Activated CD4-positive, CD25-positive, alpha-beta regulatory T cell treated with anti-CD3 and anti-CD28 coated beads, Interleukin-2, amount 50 U/mL, for 24 hours (primary cell): ENCODE data around the gene RIMBP2.

ENCODE experiments used
- ATAC-seq, 2 donors: fragments of 150-1000 bp; cut with Tn5 transposase; one replicate each; pipeline ENCODE4 v1.10.0; 2021; ENCODE audit warnings: mild to moderate bottlenecking in 1 of 2, moderate library complexity in 1 of 2

RIMBP2 gene

DNA sequence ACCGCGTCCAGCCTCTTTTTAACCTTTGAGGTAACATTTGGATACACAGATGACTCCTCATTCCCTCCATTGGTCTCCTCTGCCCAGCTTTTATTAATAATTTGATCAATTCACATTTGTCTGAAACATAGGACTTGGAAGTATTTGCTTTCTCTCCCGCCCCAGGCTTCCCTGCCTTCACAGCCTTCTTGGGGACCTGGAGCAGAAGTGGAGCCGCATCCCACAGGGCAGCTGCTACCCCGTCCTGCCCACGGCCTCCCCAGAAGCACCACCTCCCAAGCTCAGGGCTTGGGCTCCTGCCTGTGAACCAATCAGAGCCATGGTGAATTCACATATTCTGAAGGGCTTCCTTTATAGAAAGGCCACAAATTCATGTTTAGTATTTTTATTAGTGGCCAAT lies 280.8 kb downstream of the RIMBP2 start:
- ATAC-seq: no peak

DNA sequence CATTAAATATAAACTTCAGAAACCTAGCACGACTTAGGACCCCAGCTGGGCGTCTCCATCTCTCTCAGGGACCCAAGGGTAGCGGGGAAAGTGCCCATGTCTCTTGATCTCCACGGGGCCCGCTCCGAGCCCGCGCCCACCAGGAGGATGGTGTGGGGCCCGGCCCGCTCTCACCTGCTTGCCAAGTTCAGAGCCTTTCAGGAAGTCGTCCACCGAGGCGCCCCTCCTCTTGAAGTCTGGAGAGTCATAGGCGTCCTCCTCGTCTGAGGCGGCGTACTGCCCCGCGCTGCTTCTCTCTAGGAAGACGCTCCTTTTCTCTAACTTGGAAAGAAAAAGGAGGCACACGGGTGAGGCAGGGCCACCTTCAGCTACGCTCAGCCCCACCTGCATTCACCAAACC lies 281.5 kb downstream of the RIMBP2 start:
- no peak for ATAC-seq

GRCh38 chr12:130433834-130434233 lies 282.3 kb downstream of the RIMBP2 start:
- ATAC-seq: no peak

- ATAC-seq: no peak
These were observed 282.7 kb downstream of the RIMBP2 start for GRCh38 chr12:130433411-130433810.

DNA sequence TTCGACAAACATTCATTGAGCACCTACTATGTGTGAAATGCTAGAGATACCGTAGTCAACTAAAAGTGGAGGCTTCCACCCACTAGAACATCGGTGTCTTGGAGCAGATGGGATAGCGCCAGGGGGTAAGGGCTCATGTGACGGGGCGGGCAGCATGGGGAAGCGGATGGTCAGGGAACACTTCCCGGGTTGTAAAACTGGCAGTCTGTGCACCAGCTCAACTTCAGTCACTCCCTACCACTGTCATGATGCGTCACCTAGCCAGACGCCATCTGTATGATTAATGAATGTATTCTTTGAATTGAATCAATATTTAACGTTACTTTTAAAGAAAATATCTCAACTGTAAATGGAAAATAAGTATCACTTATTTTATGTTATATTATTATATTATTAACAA lies 284.9 kb downstream of the RIMBP2 start:
- no peak for ATAC-seq

DNA sequence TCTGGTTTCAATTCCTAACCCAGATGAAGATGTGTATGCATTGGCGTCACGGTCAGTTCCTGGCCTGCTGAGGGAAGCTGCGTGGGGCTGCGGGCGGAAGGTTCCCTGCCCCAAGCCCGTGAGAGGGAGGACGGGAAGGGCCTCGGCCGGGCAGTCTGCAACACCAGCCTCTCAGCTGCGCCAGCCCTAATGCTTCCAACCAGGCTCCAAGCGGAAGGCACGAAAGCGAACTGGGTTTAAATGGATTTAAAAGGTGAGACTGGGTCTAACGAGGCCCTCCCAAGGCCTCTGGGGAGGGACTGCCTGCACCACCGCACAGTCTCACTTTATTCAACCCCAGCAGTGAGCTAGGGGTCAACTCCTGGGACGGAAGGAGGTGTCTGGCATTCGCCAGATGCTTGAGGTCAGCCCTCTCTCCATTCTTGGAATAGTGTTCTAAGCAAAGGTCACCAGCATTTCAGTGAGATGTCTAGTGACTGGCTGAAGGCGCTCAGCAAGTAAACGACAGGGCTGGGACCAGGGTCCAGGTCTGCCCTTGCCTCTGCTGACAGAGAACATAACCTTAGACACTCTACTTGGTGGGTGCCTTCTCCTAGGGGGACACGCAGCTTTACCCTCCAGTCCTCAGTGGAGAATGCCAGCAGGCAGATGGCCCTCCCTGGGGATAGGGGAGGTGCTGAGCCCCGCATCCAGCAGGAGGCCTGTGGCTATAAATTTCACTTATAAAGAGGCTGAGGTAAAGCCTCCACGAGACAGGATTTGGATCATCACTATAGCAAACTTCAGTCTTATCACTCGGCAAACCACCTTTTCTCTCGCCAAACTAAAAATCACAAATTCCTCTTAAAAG lies 286.2 kb downstream of the RIMBP2 start:
- no peak for ATAC-seq

DNA sequence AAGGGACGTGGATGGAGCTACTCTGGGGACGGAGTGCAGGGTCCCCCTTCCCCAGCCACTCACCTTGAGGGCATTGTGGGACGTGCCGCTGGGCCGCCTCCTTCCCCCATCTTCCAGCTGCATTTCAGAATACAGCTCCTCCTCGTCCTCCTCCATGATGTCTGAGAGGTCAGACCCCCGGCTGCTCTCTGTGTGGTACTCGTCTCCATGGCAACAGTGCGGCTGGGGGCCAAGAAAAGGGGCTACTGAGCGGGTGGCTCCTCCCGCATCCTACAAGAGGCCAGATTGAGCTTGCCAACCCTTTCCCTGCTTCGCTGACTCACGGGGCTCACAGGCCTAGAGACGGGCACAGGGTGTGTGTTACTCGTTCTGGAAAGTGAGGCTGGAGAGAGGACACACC lies 288.0 kb downstream of the RIMBP2 start:
- ATAC-seq: no peak

GRCh38 chr12:130427381-130427887 lies 288.7 kb downstream of the RIMBP2 start:
- no peak for ATAC-seq

GRCh38 chr12:130425698-130426245 lies 290.3 kb downstream of the RIMBP2 start:
- ATAC-seq: no peak

GRCh38 chr12:130424858-130425697 lies 291.0 kb downstream of the RIMBP2 start:
- no peak for ATAC-seq

DNA sequence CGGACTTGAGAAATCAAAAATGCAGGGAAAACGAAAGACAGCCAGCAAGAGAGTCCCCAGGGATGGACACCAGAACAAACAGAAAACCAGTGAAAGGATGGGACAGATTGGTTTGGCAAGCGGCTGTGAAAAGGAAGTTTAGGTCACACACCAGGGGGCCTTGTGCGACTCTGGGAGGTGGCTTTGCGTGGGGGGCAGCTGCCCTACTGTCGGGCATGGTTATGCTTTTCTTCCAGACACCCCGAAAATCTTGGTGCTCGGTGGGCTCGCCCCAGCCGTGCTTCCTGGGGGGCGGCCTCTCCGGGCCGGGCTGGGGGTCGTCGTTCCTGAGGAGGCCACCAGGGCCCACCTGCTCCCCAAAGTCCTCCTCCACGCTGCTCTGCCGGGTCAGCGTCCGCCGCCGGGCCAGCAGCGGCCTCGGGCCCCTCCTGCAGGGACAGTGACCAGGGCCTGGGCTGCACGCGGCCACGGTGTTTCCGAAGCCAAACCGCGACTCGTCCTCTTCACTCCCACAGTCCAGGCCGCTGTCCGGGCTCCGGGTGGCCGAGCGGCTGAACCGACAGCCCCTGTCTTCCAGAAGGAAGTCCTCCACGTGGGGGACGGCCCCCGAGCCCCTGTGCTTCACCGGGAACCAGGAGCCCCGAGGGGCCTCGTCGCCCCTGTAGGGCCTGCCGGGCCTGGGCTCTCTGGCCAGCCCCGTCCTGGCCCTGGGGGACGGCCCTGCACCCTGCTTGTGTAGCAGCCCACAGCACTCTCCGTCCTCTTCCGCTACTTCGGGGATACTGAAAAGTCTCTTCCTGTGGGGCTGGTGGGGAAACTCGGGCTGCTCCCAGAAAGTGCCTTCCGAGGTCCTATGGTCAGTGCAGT lies 291.9 kb downstream of the RIMBP2 start:
- ATAC-seq: no peak

- no peak for ATAC-seq
These were observed 293.0 kb downstream of the RIMBP2 start for GRCh38 chr12:130423136-130423535.

GRCh38 chr12:130422676-130423075 lies 293.4 kb downstream of the RIMBP2 start:
- no peak for ATAC-seq

DNA sequence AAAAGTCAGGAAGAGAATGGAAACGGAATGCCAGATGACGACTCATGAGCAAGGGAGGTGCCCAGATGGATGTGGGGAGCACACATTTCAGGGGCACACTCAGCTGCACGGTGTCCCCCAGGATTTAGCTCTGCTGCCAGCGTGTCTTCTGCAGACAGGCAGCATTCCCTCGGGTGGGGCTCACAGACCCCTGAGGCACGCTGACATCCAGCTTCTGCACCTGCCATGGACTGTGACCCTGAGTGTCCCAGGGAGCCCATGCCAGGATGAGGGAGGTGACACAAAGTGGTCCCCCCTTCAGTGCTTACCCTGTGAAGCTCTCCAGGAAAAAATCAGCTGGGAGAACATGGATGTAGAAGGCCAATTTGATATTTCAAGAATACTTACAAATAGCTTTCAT lies 294.2 kb downstream of the RIMBP2 start:
- ATAC-seq: no peak

DNA sequence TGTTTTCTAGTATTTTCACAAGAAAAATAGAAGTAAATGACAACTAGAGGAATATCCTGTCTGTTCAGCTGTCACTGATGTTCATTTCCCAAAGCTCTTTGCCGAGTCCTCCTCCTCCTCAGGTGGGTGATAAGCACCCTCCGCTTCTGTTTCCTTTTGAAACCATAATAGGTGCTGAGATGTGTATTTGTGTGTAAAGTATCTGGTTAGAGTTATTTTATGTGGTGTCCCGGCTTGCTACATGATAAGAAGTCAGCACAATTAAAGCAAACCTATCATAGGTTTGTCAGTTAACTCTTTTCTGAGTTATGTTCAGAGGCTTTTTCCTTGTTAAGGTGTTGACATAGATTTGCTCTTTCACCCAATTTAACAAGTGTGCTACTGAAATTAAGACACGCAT lies 296.0 kb downstream of the RIMBP2 start:
- no peak for ATAC-seq

DNA sequence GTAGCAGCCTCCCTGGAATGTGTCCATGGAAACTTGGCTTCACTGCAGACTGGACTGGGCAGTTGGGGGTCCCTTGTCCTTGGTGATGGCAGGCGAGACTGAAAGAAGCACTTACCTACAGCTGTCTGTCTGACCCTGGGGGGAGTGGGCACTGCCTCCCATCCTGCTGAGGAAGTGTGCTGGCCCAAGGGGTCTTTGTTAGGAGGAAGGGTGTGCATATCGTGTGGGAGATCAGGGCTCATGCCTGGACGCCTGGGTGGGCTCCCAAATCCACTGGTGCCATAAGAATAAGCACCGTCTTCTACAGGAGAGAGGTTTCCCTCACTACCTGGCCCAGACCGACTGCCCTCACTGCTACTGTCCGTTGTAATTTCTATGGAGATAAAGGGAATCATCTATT lies 297.0 kb downstream of the RIMBP2 start:
- no peak for ATAC-seq

- ATAC-seq: no peak
These were observed 297.8 kb downstream of the RIMBP2 start for GRCh38 chr12:130418251-130418650.

DNA sequence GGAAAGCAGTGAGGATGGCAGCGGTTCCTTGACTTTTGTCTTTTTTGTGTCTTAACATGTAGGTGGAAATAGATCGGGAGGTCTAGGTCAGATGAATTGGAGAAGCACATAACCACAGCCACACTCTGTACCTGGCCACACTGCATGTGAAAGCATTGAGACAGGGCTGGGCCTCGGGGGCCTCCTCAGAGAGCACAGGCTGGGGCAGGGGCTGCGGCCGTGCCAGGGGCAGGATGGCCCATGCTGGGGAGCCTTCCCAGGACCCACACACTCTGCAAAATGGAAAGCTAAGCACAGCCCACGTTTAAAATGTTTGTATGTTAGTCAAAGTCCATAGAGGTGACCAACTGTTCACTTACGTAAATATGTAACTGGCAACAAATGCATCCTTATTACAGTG lies 301.7 kb downstream of the RIMBP2 start:
- ATAC-seq: no peak

- no peak for ATAC-seq
These were observed 302.2 kb downstream of the RIMBP2 start for GRCh38 chr12:130413909-130414308.

- no peak for ATAC-seq
These were observed 303.7 kb downstream of the RIMBP2 start for GRCh38 chr12:130412384-130412783.

DNA sequence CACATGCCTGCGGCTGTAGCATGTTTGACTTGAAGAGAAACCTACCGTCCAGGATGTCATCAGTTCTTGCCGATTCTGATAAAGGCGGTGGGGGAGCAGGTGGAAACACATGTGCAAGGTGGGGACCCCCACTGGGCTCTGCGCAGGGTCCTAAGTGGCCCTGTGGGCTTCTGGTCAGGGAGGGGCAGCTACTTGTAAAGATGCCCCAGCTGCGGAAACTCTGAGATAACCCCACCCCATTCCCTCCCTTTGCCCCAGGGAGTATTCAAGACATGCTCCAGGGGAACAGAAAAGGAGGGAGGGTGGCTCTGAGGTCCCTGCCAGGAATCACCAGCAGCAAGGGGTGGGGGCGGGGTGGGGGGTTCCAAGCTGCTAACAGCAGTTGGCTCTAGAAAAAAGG lies 310.8 kb downstream of the RIMBP2 start:
- no peak for ATAC-seq

DNA sequence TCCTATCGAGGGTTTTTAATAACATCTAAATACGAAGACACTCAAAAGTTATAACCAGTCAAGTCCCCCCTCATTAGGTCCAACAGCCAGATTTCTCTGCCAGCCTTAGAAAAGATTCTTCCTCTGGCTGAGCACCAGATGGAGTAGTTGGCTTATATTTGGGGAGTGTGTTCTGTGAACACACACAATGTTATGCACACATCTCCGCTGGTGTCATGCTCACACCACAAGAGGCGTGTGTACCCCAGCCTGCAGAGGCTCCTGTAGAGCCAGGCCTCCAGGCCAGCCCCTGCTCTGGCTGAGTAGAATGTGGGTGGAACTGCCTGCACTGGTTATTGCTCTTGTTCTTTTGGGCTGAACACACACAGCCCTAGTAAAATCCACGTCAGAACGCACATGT lies 314.4 kb downstream of the RIMBP2 start:
- no peak for ATAC-seq
